CD4-positive, alpha-beta T cell treated with Interleukin-17A for 1 hour (primary cell): ENCODE data around the gene RAB3D.
"Not testable (repeated sequence)": the region's sequence is repeated elsewhere in the genome, so short reads cannot be mapped to it uniquely, and the experiment has no call there.

Experiments
- DNase-seq: peaks from one replicate; pipeline ENCODE4 v3.0.0-alpha.2; 2020

The RAB3D gene

GRCh38 chr19:11337080-11337479 lies 2.4 kb downstream of the RAB3D start:
- peak; percentile 17 for DNase-seq

GRCh38 chr19:11335449-11336146 lies 3.9 kb downstream of the RAB3D start:
- DNase-seq = no peak

GRCh38 chr19:11333838-11334237 lies 5.6 kb downstream of the RAB3D start:
- not testable (repeated sequence) for DNase-seq

- DNase-seq = no peak
Observed at GRCh38 chr19:11332822-11333221, 6.6 kb downstream of the RAB3D start.

GRCh38 chr19:11331502-11331901 lies 8.0 kb downstream of the RAB3D start:
- DNase-seq = no peak

GRCh38 chr19:11330127-11330526 lies 9.3 kb downstream of the RAB3D start:
- no peak for DNase-seq

- no peak for DNase-seq
Observed at GRCh38 chr19:11325544-11325943, 13.9 kb downstream of the RAB3D start.

GRCh38 chr19:11324748-11325389 lies 14.6 kb downstream of the RAB3D start:
- DNase-seq = no peak

GRCh38 chr19:11324079-11324661 lies 15.3 kb downstream of the RAB3D start:
- peak; percentile 45 for DNase-seq

GRCh38 chr19:11323601-11324078 lies 15.8 kb downstream of the RAB3D start:
- no peak for DNase-seq

- DNase-seq = no peak
Observed at GRCh38 chr19:11322269-11323024, 17.0 kb downstream of the RAB3D start.

GRCh38 chr19:11321191-11322126 lies 18.0 kb downstream of the RAB3D start:
- DNase-seq = no peak

- DNase-seq = not testable (repeated sequence)
Observed at GRCh38 chr19:11320278-11320995, 19.0 kb downstream of the RAB3D start.

GRCh38 chr19:11306337-11306736 lies 33.1 kb downstream of the RAB3D start:
- DNase-seq = no peak

GRCh38 chr19:11304936-11305335 lies 34.5 kb downstream of the RAB3D start:
- DNase-seq = no peak

GRCh38 chr19:11300811-11301120 lies 38.7 kb downstream of the RAB3D start:
- DNase-seq = no peak

- no peak for DNase-seq
Observed at GRCh38 chr19:11299946-11300810, 39.3 kb downstream of the RAB3D start.

GRCh38 chr19:11296264-11296663 lies 43.2 kb downstream of the RAB3D start:
- no peak for DNase-seq

GRCh38 chr19:11295665-11296245 lies 43.7 kb downstream of the RAB3D start, which contains the start of gene TSPAN16:
Gene TSPAN16, plus strand, starts transcription at chr19:11296160. Its CDS starts 138 bp downstream, at chr19:11296298.
- no peak for DNase-seq

GRCh38 chr19:11295180-11295579 lies 44.3 kb downstream of the RAB3D start:
- no peak for DNase-seq
